GM21390 (cell line): Measurements from ENCODE around the gene LRBA.
"Not testable (repeated sequence)": the region's sequence is repeated elsewhere in the genome, so short reads cannot be mapped to it uniquely, and the experiment has no call there.

Source experiments
- ATAC-seq: cut with Tn5 transposase; IDR thresholded peaks from one replicate; pipeline ENCODE4 v1.9.1; 2021; ENCODE audit not compliant: unreplicated experiment

LRBA gene

DNA sequence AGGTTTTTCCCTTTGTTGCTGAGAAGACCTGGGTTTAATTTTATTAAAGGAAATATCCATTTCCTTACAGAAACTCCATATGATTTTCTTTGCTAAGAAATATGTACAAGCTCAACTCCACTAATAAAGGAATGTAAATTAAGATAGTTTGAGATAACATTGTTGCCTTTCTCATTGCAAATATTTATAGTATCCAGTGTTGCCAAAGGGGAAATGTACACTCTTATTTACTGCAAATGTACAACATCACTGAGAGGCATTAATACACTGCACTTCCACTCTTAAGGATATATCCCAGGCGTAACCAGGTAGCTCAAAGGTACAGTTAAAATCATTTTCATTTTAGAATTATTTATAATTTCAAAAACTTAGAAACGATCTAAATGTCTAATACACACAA lies 7.5 kb upstream of the LRBA start:
- ATAC-seq: no peak

- no peak for ATAC-seq
Observed at GRCh38 chr4:151021637-151022334, 6.7 kb upstream of the LRBA start.

GRCh38 chr4:151015459-151016347 lies 619 bp upstream of the LRBA start:
- ATAC-seq: peak; percentile 68

DNA sequence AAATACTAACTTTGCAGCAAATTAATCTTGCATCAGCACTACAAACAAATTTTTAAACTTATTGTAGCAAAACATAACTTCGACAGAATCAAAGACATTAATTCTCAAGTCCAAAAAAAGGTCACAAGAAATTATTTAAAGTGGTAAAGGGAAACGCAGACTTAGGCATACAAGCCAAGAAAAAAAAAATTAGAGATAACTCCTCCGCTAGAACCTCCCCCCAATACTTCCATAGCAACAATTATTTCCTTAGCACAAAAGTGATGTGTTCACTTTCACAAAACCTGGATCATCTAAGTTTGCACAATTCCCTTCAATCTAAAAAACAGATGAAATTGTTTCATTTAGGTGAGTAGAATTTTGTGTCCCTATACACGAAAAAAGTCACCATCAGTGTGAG lies 1.1 kb downstream of the LRBA start:
- ATAC-seq: no peak

DNA sequence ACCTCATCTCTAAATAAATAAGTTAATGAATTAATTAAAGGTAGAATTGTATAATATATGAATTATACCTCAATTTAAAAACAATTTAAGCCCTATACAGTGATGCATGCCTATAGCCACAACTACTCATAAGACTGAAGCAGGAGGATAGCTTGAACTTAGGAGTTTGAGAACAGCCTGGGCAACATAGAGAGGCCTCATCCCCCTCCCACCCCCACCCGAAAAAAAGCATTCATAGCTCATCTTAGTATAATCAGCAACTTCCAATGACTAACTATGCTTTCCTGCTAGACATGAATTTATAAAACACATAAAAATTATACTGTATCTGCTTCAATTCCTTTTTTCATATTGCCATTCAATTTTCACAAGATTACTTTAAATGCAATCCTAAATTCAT lies 1.6 kb downstream of the LRBA start:
- no peak for ATAC-seq

- no peak for ATAC-seq
Observed at GRCh38 chr4:151012820-151013219, 2.3 kb downstream of the LRBA start.

- ATAC-seq: no peak
Observed at GRCh38 chr4:151012376-151012775, 2.7 kb downstream of the LRBA start.

DNA sequence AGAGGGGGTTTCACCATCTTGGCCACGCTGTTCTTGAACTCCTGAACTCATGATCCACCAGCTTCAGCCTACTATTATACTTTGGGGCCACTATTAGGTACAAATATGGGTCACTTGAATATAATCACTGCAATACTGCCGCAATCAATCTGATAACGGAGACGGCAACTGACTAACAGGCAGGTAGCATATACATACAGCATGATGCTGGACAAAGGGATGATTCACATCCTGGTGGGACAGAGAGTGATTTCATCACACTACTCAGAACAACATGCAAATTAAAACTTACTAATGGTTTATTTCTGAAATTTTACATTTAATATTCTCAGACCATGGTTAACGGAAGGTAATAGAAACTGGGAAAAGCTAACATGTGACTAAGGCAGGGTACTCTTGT lies 10.9 kb downstream of the LRBA start:
- ATAC-seq: no peak

GRCh38 chr4:151000747-151001429 lies 14.2 kb downstream of the LRBA start:
- ATAC-seq: no peak

GRCh38 chr4:150999086-150999485 lies 16.0 kb downstream of the LRBA start:
- ATAC-seq: no peak

GRCh38 chr4:150997141-150997540 lies 17.9 kb downstream of the LRBA start:
- no peak for ATAC-seq

GRCh38 chr4:150994721-150995120 lies 20.4 kb downstream of the LRBA start:
- no peak for ATAC-seq

- not testable (repeated sequence) for ATAC-seq
Observed at GRCh38 chr4:150993577-150993976, 21.5 kb downstream of the LRBA start.

GRCh38 chr4:150990993-150991392 lies 24.1 kb downstream of the LRBA start:
- no peak for ATAC-seq

GRCh38 chr4:150990250-150990649 lies 24.8 kb downstream of the LRBA start:
- no peak for ATAC-seq

DNA sequence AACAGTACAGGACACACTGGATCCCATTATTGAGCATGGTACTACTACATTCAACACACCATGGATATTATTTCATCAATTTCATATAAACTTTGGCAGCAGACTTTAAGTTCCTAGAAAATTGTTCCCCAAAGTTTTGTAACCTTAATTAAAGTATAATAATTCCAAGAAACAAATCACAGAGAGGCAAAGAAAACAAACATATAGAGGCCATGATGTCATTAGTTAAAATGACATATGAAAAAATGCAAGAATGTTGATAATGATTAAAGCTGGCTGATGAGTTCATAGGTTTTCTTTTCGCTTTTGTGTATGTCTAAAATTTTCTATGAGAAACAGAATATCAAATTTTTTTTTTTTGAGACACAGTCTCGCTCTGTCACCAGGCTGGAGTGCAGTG lies 26.8 kb downstream of the LRBA start:
- no peak for ATAC-seq

DNA sequence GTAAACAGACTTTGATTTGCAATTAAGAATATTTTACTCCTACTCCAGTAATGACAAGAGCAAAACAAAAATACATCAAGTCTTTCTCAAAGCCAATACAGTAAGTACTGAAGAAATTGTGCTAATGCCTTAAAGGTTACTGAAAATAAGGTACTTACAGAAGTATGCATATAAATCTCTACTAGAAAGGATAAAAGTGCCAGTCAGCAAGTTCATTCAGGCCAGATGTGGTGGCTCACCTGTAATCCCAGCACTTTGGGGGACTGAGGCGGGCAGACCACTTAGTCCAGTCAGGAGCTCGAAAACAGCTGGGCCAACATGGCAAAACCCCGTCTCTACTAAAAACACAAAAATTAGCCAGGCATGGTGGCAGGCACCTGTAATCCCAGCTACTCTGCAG lies 27.9 kb downstream of the LRBA start:
- no peak for ATAC-seq

- peak; percentile 72 for ATAC-seq
Observed at GRCh38 chr4:150986085-150986484, 29.0 kb downstream of the LRBA start.

DNA sequence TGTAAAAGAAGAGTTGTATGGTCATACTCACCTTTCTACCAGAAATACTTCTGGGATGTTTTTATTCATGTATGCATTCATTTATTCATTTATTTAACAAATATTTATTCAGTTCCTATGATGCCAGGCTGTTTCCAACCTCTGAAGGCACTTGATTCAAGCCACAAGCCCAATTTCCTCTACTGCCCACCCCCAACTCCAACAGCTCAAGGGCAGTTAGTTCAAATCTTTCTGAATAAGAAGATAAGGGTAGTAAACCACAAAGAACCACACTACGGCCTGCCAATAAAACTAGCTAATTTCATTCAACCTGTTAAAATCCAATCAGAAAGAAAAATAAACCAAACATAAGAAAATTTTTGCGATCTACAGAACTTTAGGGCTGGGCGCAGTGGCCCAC lies 31.2 kb downstream of the LRBA start:
- ATAC-seq: no peak

DNA sequence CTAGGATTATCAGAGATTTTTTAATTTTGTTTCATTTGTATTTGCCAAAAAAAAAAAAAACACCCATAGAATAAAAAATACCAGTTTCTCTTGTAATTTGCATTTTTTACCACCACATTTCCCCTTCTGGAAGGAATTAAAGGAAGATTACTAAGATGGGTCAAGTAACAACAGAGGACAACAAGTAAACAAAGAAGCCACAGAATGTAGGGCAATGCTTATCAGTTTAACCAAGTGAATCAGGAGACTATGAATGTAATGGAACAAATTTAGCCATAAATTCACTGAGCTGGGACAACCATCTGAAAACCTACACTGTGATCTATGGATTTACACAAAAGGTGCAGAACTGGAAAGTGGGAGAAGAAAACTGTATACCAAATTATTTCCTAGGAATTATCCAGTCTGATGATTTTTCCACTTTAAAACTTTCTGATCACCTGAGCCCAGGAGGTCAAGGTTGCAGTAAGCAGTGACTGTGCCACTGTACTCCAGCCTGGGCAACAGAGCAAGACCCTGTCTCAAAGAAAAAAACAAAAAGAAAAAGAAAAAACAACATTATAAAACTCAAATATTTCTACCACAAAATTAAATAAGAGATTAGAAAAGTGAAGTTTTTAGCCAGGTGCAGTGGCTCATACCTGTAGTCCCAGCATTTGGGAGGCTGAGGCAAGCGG lies 32.4 kb downstream of the LRBA start:
- no peak for ATAC-seq
